ENCODE data around the gene SNU13. TPM values are rescaled to one million over a fixed set of nuclear protein-coding genes. Genes with fewer than 3 reads are reported as not detected.

Gene SNU13
- total and polyA plus RNA-seq, 2 of the 4 experiments (the other 2 are of a cell fraction) = 122 to 185 TPM

- H2BK120ac ChIP-seq (ENCODE audit: low read depth, low read length) = no peak overlapping the region
- dilution Hi-C loops (cut with HindIII; ENCODE audit: low sequenced_read_pairs, unreplicated experiment) (no loop called here), intact Hi-C loops (cut with micrococcal nuclease) (no loop called here), in situ Hi-C loops (cut with MboI; ENCODE audit: low sequenced_read_pairs) (no loop called here)
- H3K14ac ChIP-seq (replicated peaks; ENCODE audit: low read depth, low read length) = no peak overlapping the region
- no peak for ATAC-seq (ENCODE audit: low read depth)
- H3K9ac ChIP-seq (ENCODE audit: low read depth, low read length) = no peak overlapping the region
- no peak for DNase-seq
- H3K36me3 ChIP-seq (ENCODE audit: control insufficient read depth, insufficient read depth, low read length) = peaks cover 4% of the 10 kb centered on the region
- no peak overlapping the region for H4K5ac ChIP-seq (ENCODE audit: low read depth, low read length)
- H2BK5ac ChIP-seq (ENCODE audit: low read depth, low read length, poor library complexity, severe bottlenecking) = no peak overlapping the region
- peaks cover 3% of the 10 kb centered on the region for H3K9me1 ChIP-seq (ENCODE audit: insufficient read depth, low read length)
- ChIA-PET POLR2A (ENCODE audit: unreplicated experiment) (no interaction called here), CTCF (interaction anchor here (1.0 kb wide), 1 partner anchor 13 kb away, joined by 3 read pairs; no protein-coding TSS in a partner anchor)
- no peak overlapping the region for H4K91ac ChIP-seq (ENCODE audit: insufficient read depth, low read depth, low read length)
- H3K9me3 ChIP-seq (ENCODE audit: control insufficient read depth, insufficient read depth, low read length) = no peaks in the 10 kb centered on the region
- no peak overlapping the region for H3K4me3 ChIP-seq (ENCODE audit: insufficient read depth, low read depth, low read length)
- H3K18ac ChIP-seq (ENCODE audit: low read depth, low read length) = no peak overlapping the region
- peaks cover 32% of the 10 kb centered on the region for H4K20me1 ChIP-seq (ENCODE audit: insufficient read depth, low read length)
- no peak overlapping the region for H3K56ac ChIP-seq (ENCODE audit: extremely low read depth, insufficient read depth, low read length)
- H3K4me1 ChIP-seq (ENCODE audit: control insufficient read depth, insufficient read depth, low read length) = peaks cover 4% of the 10 kb centered on the region; the same call in 1 of the 2 replicates
- no peak overlapping the region for H3K4ac ChIP-seq (ENCODE audit: low read depth, low read length)
- no peak overlapping the region for H2BK15ac ChIP-seq (ENCODE audit: low read depth, low read length)
- H2AK9ac ChIP-seq (replicated peaks; ENCODE audit: low read depth, low read length, poor library complexity) = no peak overlapping the region
- H3K27me3 ChIP-seq (ENCODE audit: control insufficient read depth, insufficient read depth, low read length) = no peaks in the 10 kb centered on the region
- no peak overlapping the region for H3K27ac ChIP-seq (ENCODE audit: insufficient read depth, low read length)
- peaks cover 8 to 57% of the 10 kb centered on the region in 2 experiments for H3K79me1 ChIP-seq (ENCODE audit: low read depth in 1 of 2, low read length in 2 of 2)
- H3K4me2 ChIP-seq (ENCODE audit: low read depth, low read length) = no peak overlapping the region
- TF ChIP-seq USF2 (IDR thresholded peaks at IDR 0.05; ENCODE audit: low read depth, low read length) (no peak), RCOR1 (IDR thresholded peaks at IDR 0.05; ENCODE audit: insufficient replicate concordance, low read length) (no peak), CTCF (conservative IDR thresholded peaks at IDR 0.05; ENCODE audit: low read depth, low read length) (no peak), MXI1 (IDR thresholded peaks at IDR 0.05; ENCODE audit: borderline replicate concordance, low read depth, low read length) (no peak), RAD21 (IDR thresholded peaks at IDR 0.05; ENCODE audit: low read length) (no peak), SMC3 (IDR thresholded peaks at IDR 0.05; ENCODE audit: low read depth, low read length) (no peak), ELK1 (IDR thresholded peaks at IDR 0.05; ENCODE audit: borderline replicate concordance, low read depth, low read length) (no peak), NFE2L2 (IDR thresholded peaks at IDR 0.05; ENCODE audit: low read depth, low read length) (no peak), CEBPB (IDR thresholded peaks at IDR 0.05; ENCODE audit: low read depth, low read length) (no peak), MAZ (IDR thresholded peaks at IDR 0.05; ENCODE audit: borderline replicate concordance, low read depth, low read length) (no peak), POLR2A (IDR thresholded peaks at IDR 0.05; ENCODE audit: low read depth, low read length) (no peak), CHD1 (IDR thresholded peaks at IDR 0.05; ENCODE audit: low read depth, low read length) (no peak)
- no peak overlapping the region for H2AFZ ChIP-seq (replicated peaks; ENCODE audit: low read length, poor library complexity)
- BruUV-seq (replicated peaks) = no TSS peak
- H3K23ac ChIP-seq (ENCODE audit: low read depth, low read length) = no peak overlapping the region
- no peak overlapping the region for H4K8ac ChIP-seq (ENCODE audit: low read depth in 2 of 2, low read length in 2 of 2)
- no peak overlapping the region for H2AK5ac ChIP-seq (ENCODE audit: low read depth, low read length)
- H2BK20ac ChIP-seq (ENCODE audit: low read depth, low read length) = no peak overlapping the region
- WGBS, 2 experiments (ENCODE audit: extremely low coverage in 2 of 2, insufficient read length in 1 of 2) = no CpG with 5 or more reads among the region's 4 CpGs
These were observed 4.5 kb downstream of the SNU13 start for GRCh38 chr22:41684194-41684593.

Measured in IMR-90 (cell line).